ENCODE results near the gene DOCK2.

DNA sequence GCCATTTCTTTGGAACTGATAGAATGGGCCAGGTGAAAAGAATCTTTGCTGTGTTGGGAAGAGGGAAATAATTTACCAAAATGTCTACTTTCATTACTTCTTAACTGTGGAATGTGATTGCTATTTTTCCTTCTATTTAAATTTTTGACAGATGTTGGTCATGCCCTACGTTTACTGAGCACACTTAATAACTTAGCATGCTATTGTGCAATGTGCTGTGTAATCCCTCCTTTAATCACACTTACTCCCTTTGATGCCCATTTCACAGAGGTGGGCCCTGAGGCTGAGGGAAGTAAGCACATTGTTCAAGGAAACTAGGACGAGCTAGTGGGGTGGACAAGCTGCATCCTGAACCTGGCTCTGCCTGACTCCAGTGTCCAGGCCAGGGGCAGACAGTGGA is 391.0 kb downstream of the DOCK2 start:
- TF ChIP-seq, protein P1, sequence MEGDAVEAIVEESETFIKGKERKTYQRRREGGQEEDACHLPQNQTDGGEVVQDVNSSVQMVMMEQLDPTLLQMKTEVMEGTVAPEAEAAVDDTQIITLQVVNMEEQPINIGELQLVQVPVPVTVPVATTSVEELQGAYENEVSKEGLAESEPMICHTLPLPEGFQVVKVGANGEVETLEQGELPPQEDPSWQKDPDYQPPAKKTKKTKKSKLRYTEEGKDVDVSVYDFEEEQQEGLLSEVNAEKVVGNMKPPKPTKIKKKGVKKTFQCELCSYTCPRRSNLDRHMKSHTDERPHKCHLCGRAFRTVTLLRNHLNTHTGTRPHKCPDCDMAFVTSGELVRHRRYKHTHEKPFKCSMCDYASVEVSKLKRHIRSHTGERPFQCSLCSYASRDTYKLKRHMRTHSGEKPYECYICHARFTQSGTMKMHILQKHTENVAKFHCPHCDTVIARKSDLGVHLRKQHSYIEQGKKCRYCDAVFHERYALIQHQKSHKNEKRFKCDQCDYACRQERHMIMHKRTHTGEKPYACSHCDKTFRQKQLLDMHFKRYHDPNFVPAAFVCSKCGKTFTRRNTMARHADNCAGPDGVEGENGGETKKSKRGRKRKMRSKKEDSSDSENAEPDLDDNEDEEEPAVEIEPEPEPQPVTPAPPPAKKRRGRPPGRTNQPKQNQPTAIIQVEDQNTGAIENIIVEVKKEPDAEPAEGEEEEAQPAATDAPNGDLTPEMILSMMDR (IDR thresholded peaks at IDR 0.05): no peak
- TF ChIP-seq, protein P2, sequence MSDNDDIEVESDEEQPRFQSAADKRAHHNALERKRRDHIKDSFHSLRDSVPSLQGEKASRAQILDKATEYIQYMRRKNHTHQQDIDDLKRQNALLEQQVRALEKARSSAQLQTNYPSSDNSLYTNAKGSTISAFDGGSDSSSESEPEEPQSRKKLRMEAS (IDR thresholded peaks at IDR 0.05): no peak

Measured in A549 (cell line).